ENCODE data around the gene CCDC149.

The CCDC149 gene

DNA sequence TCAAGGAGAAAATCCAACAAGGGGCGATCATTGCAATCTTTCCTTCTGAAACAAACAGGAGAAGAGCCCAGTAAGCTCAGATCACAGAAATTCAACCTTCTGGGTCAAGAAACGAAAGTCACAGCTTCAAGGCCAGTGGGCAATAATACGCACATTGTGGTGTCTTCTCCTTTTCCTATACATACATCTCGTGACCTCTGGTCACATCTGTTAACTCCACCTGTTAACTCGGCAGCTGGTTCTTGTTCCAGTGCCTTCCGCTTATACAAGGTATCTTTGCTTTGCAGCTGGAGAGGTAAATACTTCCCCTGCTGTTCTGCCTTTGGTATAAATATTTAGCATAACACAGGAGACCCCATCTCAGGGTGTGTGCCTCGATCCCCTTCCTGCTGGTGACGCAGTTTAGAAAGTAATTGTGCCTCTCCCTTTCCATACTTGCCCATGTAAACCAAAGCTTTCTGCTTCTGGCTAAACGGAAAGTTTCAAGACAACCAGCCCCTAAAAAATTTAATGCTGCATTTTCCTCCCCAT, 45.0 kb downstream of the CCDC149 start:
- no peak overlapping the region for H3K27ac ChIP-seq

GRCh38 chr4:24867251-24867650, 45.6 kb downstream of the CCDC149 start:
- no peak for TF ChIP-seq ZFX (IDR thresholded peaks at IDR 0.05)
- TF ChIP-seq, protein P1, sequence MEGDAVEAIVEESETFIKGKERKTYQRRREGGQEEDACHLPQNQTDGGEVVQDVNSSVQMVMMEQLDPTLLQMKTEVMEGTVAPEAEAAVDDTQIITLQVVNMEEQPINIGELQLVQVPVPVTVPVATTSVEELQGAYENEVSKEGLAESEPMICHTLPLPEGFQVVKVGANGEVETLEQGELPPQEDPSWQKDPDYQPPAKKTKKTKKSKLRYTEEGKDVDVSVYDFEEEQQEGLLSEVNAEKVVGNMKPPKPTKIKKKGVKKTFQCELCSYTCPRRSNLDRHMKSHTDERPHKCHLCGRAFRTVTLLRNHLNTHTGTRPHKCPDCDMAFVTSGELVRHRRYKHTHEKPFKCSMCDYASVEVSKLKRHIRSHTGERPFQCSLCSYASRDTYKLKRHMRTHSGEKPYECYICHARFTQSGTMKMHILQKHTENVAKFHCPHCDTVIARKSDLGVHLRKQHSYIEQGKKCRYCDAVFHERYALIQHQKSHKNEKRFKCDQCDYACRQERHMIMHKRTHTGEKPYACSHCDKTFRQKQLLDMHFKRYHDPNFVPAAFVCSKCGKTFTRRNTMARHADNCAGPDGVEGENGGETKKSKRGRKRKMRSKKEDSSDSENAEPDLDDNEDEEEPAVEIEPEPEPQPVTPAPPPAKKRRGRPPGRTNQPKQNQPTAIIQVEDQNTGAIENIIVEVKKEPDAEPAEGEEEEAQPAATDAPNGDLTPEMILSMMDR (conservative IDR thresholded peaks at IDR 0.05), result no peak
- H3K27ac ChIP-seq, result no peak overlapping the region

More for the DNA sequence above, 45.0 kb downstream of the CCDC149 start:
- TF ChIP-seq ZFX (IDR thresholded peaks at IDR 0.05), result no peak
- TF ChIP-seq, protein P1 (conservative IDR thresholded peaks at IDR 0.05), result no peak

- H3K27ac ChIP-seq, result no peak overlapping the region
- TF ChIP-seq ZFX (IDR thresholded peaks at IDR 0.05), result no peak
- TF ChIP-seq, protein P1 (conservative IDR thresholded peaks at IDR 0.05), result no peak
Observed at GRCh38 chr4:24865401-24865800, 47.4 kb downstream of the CCDC149 start.

- H3K27ac ChIP-seq, result no peak overlapping the region
- TF ChIP-seq, protein P1 (conservative IDR thresholded peaks at IDR 0.05), result no peak
- TF ChIP-seq ZFX (IDR thresholded peaks at IDR 0.05), result no peak
Observed at GRCh38 chr4:24863799-24864198, 49.0 kb downstream of the CCDC149 start.

GRCh38 chr4:24862073-24862751, 50.6 kb downstream of the CCDC149 start:
- TF ChIP-seq ZFX (IDR thresholded peaks at IDR 0.05), result no peak
- H3K27ac ChIP-seq, result no peak overlapping the region

DNA sequence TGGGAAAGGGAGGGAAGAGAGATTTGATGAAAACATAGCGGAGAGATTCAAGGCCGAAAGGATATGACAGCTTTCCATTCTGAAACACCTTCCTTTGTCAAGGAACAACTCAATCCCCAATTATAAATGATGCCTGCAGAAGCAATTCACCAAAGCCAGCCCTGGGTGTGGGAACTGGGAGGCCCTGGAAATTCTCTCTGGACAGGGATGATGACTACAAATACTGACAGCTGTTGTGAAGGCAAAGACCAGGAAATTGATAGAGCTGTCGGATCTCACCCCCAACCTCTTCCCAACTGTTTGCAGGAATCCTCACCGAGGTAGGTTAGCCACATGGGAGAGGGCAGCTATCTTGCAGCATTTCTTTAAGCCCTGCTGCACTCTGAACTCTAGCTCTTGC, 54.3 kb downstream of the CCDC149 start:
- TF ChIP-seq, protein P1 (conservative IDR thresholded peaks at IDR 0.05), result no peak
- TF ChIP-seq ZFX (IDR thresholded peaks at IDR 0.05), result no peak
- no peak overlapping the region for H3K27ac ChIP-seq

DNA sequence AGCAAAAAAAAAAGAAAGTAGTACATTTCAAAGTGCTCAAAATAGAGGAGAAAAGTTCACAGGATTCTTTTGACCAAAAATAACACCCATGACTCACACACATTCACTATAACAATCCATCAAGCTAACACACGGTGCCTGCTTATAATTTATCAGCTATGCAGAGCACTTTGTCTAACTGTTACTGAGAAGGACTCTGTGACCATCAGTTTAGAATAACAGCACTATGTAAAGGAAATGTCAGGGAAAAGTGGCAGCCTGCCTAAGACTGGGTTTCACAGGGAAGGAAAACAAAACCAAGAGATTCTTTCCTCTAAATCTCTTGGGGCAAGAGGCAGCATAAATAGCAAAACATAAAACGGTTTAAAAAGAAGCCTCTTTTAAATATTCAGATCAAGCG, 54.8 kb downstream of the CCDC149 start:
- no peak for TF ChIP-seq ZFX (IDR thresholded peaks at IDR 0.05)
- TF ChIP-seq, protein P1 (conservative IDR thresholded peaks at IDR 0.05), result no peak
- H3K27ac ChIP-seq, result no peak overlapping the region

DNA sequence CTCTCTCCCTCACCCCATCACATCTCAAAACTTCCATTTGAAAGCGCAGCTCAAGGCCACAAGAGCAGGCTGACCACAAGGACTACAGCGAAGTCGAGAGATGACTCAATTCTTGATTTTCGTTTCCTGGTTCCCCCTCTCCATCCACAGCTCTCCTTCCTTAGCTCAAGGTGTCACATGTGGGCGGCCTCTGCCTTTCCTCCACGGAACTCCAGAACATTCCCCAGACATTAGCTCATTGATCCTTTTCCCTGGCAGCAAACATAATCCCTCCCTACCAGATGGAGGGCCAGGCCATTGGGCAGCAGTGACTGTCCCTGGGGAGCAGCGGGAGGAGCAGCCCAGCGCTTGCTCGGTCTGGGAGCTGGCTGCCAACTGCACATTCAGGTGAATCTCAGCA, 56.3 kb downstream of the CCDC149 start:
- no peak for TF ChIP-seq ZFX (IDR thresholded peaks at IDR 0.05)
- TF ChIP-seq, protein P1 (conservative IDR thresholded peaks at IDR 0.05), result no peak
- H3K27ac ChIP-seq, result no peak overlapping the region
